Measurements from ENCODE around the gene FOXJ3.

FOXJ3 gene

DNA sequence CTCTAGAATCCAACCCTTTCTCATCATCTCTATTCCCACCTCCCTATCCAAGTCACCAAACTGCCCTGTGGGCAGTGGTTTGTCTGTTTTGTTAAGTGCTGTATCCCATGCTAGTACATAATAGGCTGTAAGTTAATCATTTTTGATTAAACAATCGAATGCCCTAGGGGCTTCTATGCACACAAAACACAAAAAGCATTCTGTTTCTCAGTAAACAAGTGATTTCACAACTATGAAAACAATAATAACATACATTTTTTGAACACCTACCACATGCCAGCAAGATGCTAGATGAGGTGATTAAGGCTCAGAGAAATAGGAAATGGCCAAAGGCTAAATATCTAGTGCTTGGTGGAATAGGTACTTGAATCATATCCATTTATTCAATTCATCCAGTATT, 186.9 kb downstream of the FOXJ3 start:
- H3K4me3 ChIP-seq (ENCODE audit: low read depth in 1 of 2, low read length in 2 of 2) = no peak overlapping the region
- peaks cover 14% of the 10 kb centered on the region for H3K27me3 ChIP-seq (ENCODE audit: low read depth, low read length)
- peaks cover 0 to 7% of the 10 kb centered on the region in 2 donors for H3K4me1 ChIP-seq (ENCODE audit: control insufficient read depth in 1 of 2, insufficient read depth in 2 of 2, low read length in 2 of 2)
- no peaks in the 10 kb centered on the region for H3K9me3 ChIP-seq (ENCODE audit: control insufficient read depth in 1 of 2, low read length in 2 of 2)
- H3K36me3 ChIP-seq (ENCODE audit: control insufficient read depth in 1 of 2, insufficient read depth in 2 of 2, low read length in 2 of 2) = no peaks in the 10 kb centered on the region
- no peak overlapping the region for H3K27ac ChIP-seq (ENCODE audit: low read length)

DNA sequence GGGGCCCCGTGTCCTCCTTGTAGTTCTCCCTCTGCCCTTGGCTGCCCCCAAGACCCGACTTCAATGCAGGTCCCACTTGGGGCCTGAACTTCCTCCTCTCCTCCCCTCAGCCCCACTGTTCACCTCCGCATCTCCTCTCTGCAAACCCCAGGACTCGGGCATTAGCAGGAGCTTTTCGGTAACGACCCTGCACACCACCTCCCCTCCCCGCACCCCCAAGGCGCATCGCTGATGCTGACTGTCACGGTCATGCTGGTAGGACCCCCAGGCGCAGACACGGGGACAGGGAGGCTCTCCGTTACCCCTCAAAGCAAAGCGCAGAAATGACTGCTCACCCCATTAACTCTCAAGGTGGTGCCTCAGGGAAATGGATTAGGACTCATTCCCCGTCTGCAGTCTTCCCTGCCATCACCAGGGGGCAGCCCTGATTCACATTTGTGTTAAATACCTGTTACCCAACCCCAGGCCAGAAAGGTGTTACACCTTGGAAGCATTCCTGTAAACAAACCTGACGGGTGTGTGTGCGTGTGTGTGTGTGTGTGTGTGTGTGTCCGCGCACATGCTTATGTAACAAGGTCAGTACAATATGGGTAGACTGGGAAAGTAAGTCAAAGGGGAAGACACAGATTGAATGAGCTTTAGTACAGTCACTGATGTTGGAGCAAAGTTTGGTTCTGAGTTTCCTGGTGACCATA, 188.3 kb downstream of the FOXJ3 start:
- H3K27ac ChIP-seq (ENCODE audit: low read length) = no peak overlapping the region
- no peaks in the 10 kb centered on the region for H3K36me3 ChIP-seq (ENCODE audit: control insufficient read depth in 1 of 2, insufficient read depth in 2 of 2, low read length in 2 of 2)
- no peak overlapping the region for H3K4me3 ChIP-seq (ENCODE audit: low read depth in 1 of 2, low read length in 2 of 2)
- peaks cover 0 to 7% of the 10 kb centered on the region in 2 donors for H3K4me1 ChIP-seq (ENCODE audit: control insufficient read depth in 1 of 2, insufficient read depth in 2 of 2, low read length in 2 of 2)
- H3K27me3 ChIP-seq (ENCODE audit: low read depth, low read length) = peaks cover 20% of the 10 kb centered on the region
- H3K9me3 ChIP-seq (ENCODE audit: control insufficient read depth in 1 of 2, low read length in 2 of 2) = no peaks in the 10 kb centered on the region

GRCh38 chr1:42145764-42146625, 189.0 kb downstream of the FOXJ3 start:
- Histone ChIP-seq H3K4me1 (ENCODE audit: control insufficient read depth in 1 of 2, insufficient read depth in 2 of 2, low read length in 2 of 2) (peaks cover 0 to 7% of the 10 kb centered on the region in 2 donors), H3K9me3 (ENCODE audit: control insufficient read depth in 1 of 2, low read length in 2 of 2) (no peaks in the 10 kb centered on the region), H3K27ac (ENCODE audit: low read length) (no peak overlapping the region), H3K27me3 (ENCODE audit: low read depth, low read length) (peaks cover 20% of the 10 kb centered on the region), H3K4me3 (ENCODE audit: low read depth in 1 of 2, low read length in 2 of 2) (no peak overlapping the region), H3K36me3 (ENCODE audit: control insufficient read depth in 1 of 2, insufficient read depth in 2 of 2, low read length in 2 of 2) (no peaks in the 10 kb centered on the region)

- H3K9me3 ChIP-seq (ENCODE audit: control insufficient read depth in 1 of 2, low read length in 2 of 2) = no peaks in the 10 kb centered on the region
Observed at GRCh38 chr1:42145389-42145716, 189.7 kb downstream of the FOXJ3 start.

GRCh38 chr1:42144711-42145388, 190.2 kb downstream of the FOXJ3 start:
- Histone ChIP-seq H3K4me3 (ENCODE audit: low read depth in 1 of 2, low read length in 2 of 2) (no peak overlapping the region), H3K27me3 (ENCODE audit: low read depth, low read length) (peaks cover 20% of the 10 kb centered on the region), H3K27ac (ENCODE audit: low read length) (no peak overlapping the region), H3K9me3 (ENCODE audit: control insufficient read depth in 1 of 2, low read length in 2 of 2) (no peaks in the 10 kb centered on the region), H3K36me3 (ENCODE audit: control insufficient read depth in 1 of 2, insufficient read depth in 2 of 2, low read length in 2 of 2) (no peaks in the 10 kb centered on the region), H3K4me1 (ENCODE audit: control insufficient read depth in 1 of 2, insufficient read depth in 2 of 2, low read length in 2 of 2) (peaks cover 0 to 7% of the 10 kb centered on the region in 2 donors)

More at GRCh38 chr1:42145389-42145716, 189.7 kb downstream of the FOXJ3 start:
- Histone ChIP-seq H3K4me3 (ENCODE audit: low read depth in 1 of 2, low read length in 2 of 2) (no peak overlapping the region), H3K27me3 (ENCODE audit: low read depth, low read length) (peaks cover 20% of the 10 kb centered on the region), H3K27ac (ENCODE audit: low read length) (no peak overlapping the region), H3K36me3 (ENCODE audit: control insufficient read depth in 1 of 2, insufficient read depth in 2 of 2, low read length in 2 of 2) (no peaks in the 10 kb centered on the region), H3K4me1 (ENCODE audit: control insufficient read depth in 1 of 2, insufficient read depth in 2 of 2, low read length in 2 of 2) (peaks cover 0 to 7% of the 10 kb centered on the region in 2 donors)

- H3K4me3 ChIP-seq (ENCODE audit: low read depth in 1 of 2, low read length in 2 of 2) = no peak overlapping the region
- H3K4me1 ChIP-seq (ENCODE audit: control insufficient read depth in 1 of 2, insufficient read depth in 2 of 2, low read length in 2 of 2) = peaks cover 0 to 7% of the 10 kb centered on the region in 2 donors
- no peaks in the 10 kb centered on the region for H3K9me3 ChIP-seq (ENCODE audit: control insufficient read depth in 1 of 2, low read length in 2 of 2)
- no peaks in the 10 kb centered on the region for H3K36me3 ChIP-seq (ENCODE audit: control insufficient read depth in 1 of 2, insufficient read depth in 2 of 2, low read length in 2 of 2)
- peaks cover 20% of the 10 kb centered on the region for H3K27me3 ChIP-seq (ENCODE audit: low read depth, low read length)
- H3K27ac ChIP-seq (ENCODE audit: low read length) = no peak overlapping the region
Observed at GRCh38 chr1:42143896-42144710, 190.9 kb downstream of the FOXJ3 start.

DNA sequence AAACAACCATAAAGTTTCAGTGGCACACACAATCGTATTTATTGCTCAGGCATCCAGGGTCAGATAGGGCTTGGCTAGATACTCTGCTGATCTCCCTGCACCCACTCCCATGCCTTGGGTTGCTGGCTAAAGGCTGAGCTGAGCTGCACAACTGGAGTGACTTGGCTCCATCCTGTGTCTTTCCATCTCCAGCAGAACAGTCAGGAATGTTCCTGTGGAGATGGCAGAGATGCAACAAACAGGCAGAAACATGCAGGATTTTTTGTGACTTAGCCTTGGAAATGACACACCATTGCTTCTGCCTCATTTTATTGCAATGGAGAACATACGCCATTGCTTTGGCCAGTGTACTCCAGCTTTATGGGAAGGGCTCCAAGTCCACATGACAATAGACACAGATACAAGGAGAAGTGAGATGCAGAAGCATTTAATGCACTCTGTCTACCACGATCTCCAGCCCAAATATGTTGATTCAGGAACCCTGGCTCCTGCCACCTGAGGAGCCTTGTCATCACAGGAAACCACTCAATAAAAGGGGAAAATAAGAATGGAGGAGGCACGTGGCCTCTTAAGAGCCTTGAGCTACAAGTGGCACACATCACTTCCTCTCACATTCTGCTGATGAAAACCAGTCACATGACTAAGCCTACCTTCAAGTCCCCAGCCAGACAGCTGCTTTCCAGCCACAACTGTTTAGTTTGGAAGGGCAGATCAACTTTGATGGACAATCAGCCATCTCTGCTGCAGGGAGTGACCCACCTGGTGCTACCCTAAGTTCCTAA, 191.9 kb downstream of the FOXJ3 start:
- H3K4me1 ChIP-seq (ENCODE audit: control insufficient read depth in 1 of 2, insufficient read depth in 2 of 2, low read length in 2 of 2) = peaks cover 0 to 7% of the 10 kb centered on the region in 2 donors
- H3K36me3 ChIP-seq (ENCODE audit: control insufficient read depth in 1 of 2, insufficient read depth in 2 of 2, low read length in 2 of 2) = no peaks in the 10 kb centered on the region
- no peak overlapping the region for H3K4me3 ChIP-seq (ENCODE audit: low read depth in 1 of 2, low read length in 2 of 2)
- peaks cover 20% of the 10 kb centered on the region for H3K27me3 ChIP-seq (ENCODE audit: low read depth, low read length)
- no peaks in the 10 kb centered on the region for H3K9me3 ChIP-seq (ENCODE audit: control insufficient read depth in 1 of 2, low read length in 2 of 2)
- H3K27ac ChIP-seq (ENCODE audit: low read length) = no peak overlapping the region

- H3K36me3 ChIP-seq (ENCODE audit: control insufficient read depth in 1 of 2, insufficient read depth in 2 of 2, low read length in 2 of 2) = no peaks in the 10 kb centered on the region
- no peak overlapping the region for H3K27ac ChIP-seq (ENCODE audit: low read length)
- no peaks in the 10 kb centered on the region for H3K9me3 ChIP-seq (ENCODE audit: control insufficient read depth in 1 of 2, low read length in 2 of 2)
- H3K4me3 ChIP-seq (ENCODE audit: low read depth in 1 of 2, low read length in 2 of 2) = no peak overlapping the region
- peaks cover 15% of the 10 kb centered on the region for H3K27me3 ChIP-seq (ENCODE audit: low read depth, low read length)
- H3K4me1 ChIP-seq (ENCODE audit: control insufficient read depth in 1 of 2, insufficient read depth in 2 of 2, low read length in 2 of 2) = peaks cover 0 to 6% of the 10 kb centered on the region in 2 donors
Observed at GRCh38 chr1:42141978-42142377, 193.1 kb downstream of the FOXJ3 start.

GRCh38 chr1:42140191-42140590, 194.8 kb downstream of the FOXJ3 start:
- H3K4me1 ChIP-seq (ENCODE audit: control insufficient read depth in 1 of 2, insufficient read depth in 2 of 2, low read length in 2 of 2) = no peaks in the 10 kb centered on the region
- no peak overlapping the region for H3K27ac ChIP-seq (ENCODE audit: low read length)
- no peak overlapping the region for H3K4me3 ChIP-seq (ENCODE audit: low read depth in 1 of 2, low read length in 2 of 2)
- no peaks in the 10 kb centered on the region for H3K36me3 ChIP-seq (ENCODE audit: control insufficient read depth in 1 of 2, insufficient read depth in 2 of 2, low read length in 2 of 2)
- H3K27me3 ChIP-seq (ENCODE audit: low read depth, low read length) = peaks cover 6% of the 10 kb centered on the region
- no peaks in the 10 kb centered on the region for H3K9me3 ChIP-seq (ENCODE audit: control insufficient read depth in 1 of 2, low read length in 2 of 2)

GRCh38 chr1:42139444-42139843, 195.6 kb downstream of the FOXJ3 start:
- H3K27ac ChIP-seq (ENCODE audit: low read length) = no peak overlapping the region
- H3K36me3 ChIP-seq (ENCODE audit: control insufficient read depth in 1 of 2, insufficient read depth in 2 of 2, low read length in 2 of 2) = no peaks in the 10 kb centered on the region
- H3K27me3 ChIP-seq (ENCODE audit: low read depth, low read length) = peaks cover 6% of the 10 kb centered on the region
- H3K4me3 ChIP-seq (ENCODE audit: low read depth in 1 of 2, low read length in 2 of 2) = no peak overlapping the region
- no peaks in the 10 kb centered on the region for H3K4me1 ChIP-seq (ENCODE audit: control insufficient read depth in 1 of 2, insufficient read depth in 2 of 2, low read length in 2 of 2)
- H3K9me3 ChIP-seq (ENCODE audit: control insufficient read depth in 1 of 2, low read length in 2 of 2) = no peaks in the 10 kb centered on the region

Measured in muscle layer of duodenum (tissue), 2 donors.